ENCODE measurements around the gene NEIL3. TPM values are rescaled to one million over a fixed set of nuclear protein-coding genes. Genes with fewer than 3 reads are reported as not detected.

Gene NEIL3
- total RNA-seq, 2 donors from 2014 or later, result 26.4 to 29.2 TPM

DNA sequence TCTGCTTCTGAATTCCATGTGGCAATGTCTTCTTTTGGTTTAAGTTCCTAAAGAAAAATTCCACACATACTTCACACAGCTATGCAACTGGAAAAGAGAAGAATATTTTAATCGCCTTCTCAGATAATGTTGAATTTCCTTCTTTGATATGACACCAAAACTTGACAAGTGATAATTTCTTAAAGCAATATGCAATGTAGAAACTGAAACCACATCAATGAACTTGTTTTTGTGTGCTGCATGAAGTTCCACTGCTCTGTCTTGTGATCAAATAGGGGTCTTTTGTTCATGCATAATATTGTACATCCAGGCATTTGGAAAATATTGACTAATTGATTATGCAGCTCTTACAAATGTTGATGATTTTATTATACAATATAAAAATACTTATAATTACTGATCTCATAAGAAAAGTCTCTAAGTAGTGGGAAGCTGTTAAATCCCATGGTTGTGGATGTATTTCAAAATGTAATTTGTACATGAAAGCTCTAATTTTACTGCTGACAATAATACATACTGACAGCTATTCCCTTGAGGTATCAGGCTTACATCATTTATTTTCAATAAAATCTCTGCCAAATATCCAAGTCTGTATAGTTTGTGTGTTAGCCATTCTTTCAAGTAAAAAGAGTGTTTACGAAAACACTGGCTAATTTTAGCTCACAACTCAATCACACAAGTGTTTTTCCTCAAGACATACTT, 76.1 kb downstream of the NEIL3 start:
- Mint-ChIP-seq H3K36me3 (ENCODE audit: insufficient read depth in 2 of 2) (no peaks in the 10 kb centered on the region), H3K27ac (peak overlapping the region; percentile 16), H3K27me3 (ENCODE audit: low read depth) (no peaks in the 10 kb centered on the region), H3K9me3 (no peaks in the 10 kb centered on the region), H3K4me1 (ENCODE audit: low read depth) (peaks cover 15% of the 10 kb centered on the region), H3K4me3 (no peak overlapping the region)
- no peak for DNase-seq
- no peak for ATAC-seq (replicated peaks in 1 of 2)

DNA sequence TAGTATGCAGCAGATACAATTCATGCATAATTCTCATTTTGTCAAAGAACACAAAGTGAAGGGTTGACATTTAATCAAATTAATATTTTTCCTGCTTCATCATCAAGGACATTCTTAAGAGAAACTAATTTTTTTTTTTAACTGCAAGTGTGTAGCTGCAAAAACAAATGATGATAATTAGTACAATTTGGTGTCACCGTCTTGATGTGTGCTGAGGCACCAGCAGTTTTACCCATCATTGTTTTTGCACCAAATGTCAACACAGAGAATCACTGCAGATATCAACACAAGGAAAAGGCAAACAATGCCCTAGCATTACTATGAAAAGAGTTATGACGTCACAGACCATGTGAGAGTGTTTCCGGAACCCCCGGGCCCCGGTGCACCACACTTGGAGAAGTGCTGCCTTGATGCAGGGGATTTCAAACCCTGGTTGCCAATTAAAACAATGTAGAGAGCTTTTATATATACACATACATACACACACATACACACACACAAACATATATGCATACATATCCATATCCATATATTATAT, 76.7 kb downstream of the NEIL3 start:
- Mint-ChIP-seq H3K9me3 (no peaks in the 10 kb centered on the region), H3K4me1 (ENCODE audit: low read depth) (peaks cover 16% of the 10 kb centered on the region), H3K4me3 (no peak overlapping the region), H3K36me3 (ENCODE audit: insufficient read depth in 2 of 2) (no peaks in the 10 kb centered on the region), H3K27me3 (ENCODE audit: low read depth) (no peaks in the 10 kb centered on the region), H3K27ac (no peak overlapping the region)
- DNase-seq (no peak), ATAC-seq (replicated peaks in 1 of 2) (no peak)

- Mint-ChIP-seq H3K9me3 (no peaks in the 10 kb centered on the region), H3K4me3 (peak overlapping the region; percentile 12 to 63)
These were observed 81.6 kb downstream of the NEIL3 start for GRCh38 chr4:177391287-177391686.

DNA sequence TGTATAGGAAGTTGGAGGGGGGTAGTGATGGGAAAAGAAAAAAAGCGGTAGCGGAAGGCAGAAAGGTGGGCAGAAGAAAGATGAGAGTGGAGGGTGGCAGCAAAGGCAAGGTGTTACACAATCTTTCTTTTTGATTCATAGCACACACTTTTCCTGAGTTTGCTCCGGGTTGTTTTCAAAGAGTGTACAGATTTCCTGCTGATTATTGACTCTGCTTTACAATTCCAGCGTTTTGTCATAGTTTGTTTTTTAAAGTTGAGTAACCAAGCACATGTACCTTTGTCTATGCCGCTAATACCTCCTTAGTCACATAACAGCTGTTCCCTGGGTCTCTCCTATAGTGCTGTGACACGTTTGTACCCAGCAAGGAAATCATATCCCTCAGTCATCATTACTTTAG, 82.3 kb downstream of the NEIL3 start:
- Mint-ChIP-seq H3K36me3 (ENCODE audit: insufficient read depth in 2 of 2) (no peaks in the 10 kb centered on the region), H3K9me3 (no peaks in the 10 kb centered on the region), H3K27ac (no peak overlapping the region), H3K4me3 (peak overlapping the region; percentile 12 to 63), H3K4me1 (ENCODE audit: low read depth) (peaks cover 33% of the 10 kb centered on the region), H3K27me3 (ENCODE audit: low read depth) (no peaks in the 10 kb centered on the region)
- no peak for DNase-seq
- ATAC-seq (replicated peaks in 1 of 2), result no peak

More at GRCh38 chr4:177391287-177391686, 81.6 kb downstream of the NEIL3 start:
- Mint-ChIP-seq H3K27ac (no peak overlapping the region), H3K27me3 (ENCODE audit: low read depth) (no peaks in the 10 kb centered on the region), H3K36me3 (ENCODE audit: insufficient read depth in 2 of 2) (no peaks in the 10 kb centered on the region), H3K4me1 (ENCODE audit: low read depth) (peaks cover 29% of the 10 kb centered on the region)
- DNase-seq, result no peak
- ATAC-seq (replicated peaks in 1 of 2), result no peak

DNA sequence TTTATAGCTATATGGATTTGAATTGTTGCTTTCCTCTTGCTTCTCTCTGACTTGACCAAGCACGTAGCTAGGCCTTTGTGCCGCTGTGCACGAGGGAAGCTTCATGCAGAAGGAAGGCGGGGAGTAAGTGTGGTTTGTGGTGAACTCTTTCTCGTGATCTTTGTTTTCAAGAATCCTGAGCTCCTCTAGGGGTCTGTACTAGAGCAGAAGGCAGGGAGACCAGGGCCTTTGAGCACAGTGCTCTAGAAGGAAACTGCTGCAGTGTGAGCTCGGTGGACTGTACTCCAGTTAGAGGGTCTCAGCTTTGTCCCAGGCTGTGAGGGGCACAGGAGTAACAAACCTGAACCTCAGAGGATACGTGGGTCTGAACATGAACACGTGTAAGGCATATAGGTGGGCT, 83.6 kb downstream of the NEIL3 start:
- Mint-ChIP-seq H3K4me1 (ENCODE audit: low read depth) (peaks cover 33% of the 10 kb centered on the region), H3K9me3 (peaks cover 0 to 2% of the 10 kb centered on the region in 2 donors), H3K36me3 (ENCODE audit: insufficient read depth in 2 of 2) (peaks cover 0 to 3% of the 10 kb centered on the region in 2 donors), H3K27me3 (ENCODE audit: low read depth) (no peaks in the 10 kb centered on the region), H3K27ac (no peak overlapping the region), H3K4me3 (peak overlapping the region; percentile 19 to 37)
- peak; percentile 69 to 85 for ATAC-seq (replicated peaks in 1 of 2)
- DNase-seq, result peak; percentile 16 to 37

DNA sequence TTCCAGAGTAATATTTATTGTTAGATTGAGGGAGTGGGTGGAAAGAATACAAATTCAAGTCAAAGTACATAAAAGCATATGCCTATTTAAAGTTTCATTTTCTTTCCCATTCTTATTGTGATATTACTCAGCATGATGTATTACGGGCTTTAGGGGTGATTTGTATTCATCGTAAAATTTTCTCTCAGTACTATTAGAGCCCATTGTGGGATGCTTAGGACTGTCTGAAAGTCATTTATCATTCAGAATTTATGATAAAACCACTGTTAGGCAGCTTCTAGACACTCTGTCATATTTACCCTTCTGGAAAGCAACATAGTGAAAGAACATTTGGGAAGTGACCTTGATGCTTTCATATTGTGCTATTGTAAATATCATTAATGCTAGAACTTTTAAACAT, 86.7 kb downstream of the NEIL3 start:
- no peaks in the 10 kb centered on the region for H3K27me3 Mint-ChIP-seq (ENCODE audit: low read depth)
- peaks cover 47% of the 10 kb centered on the region for H3K4me1 Mint-ChIP-seq (ENCODE audit: low read depth)
- ATAC-seq (replicated peaks in 1 of 2) (no peak), DNase-seq (no peak)
- peaks cover 0 to 3% of the 10 kb centered on the region in 2 donors for H3K36me3 Mint-ChIP-seq (ENCODE audit: insufficient read depth in 2 of 2)
- no peak overlapping the region for H3K4me3 Mint-ChIP-seq
- H3K9me3 Mint-ChIP-seq, result peaks cover 2% of the 10 kb centered on the region in 2 donors
- H3K27ac Mint-ChIP-seq, result no peak overlapping the region

DNA sequence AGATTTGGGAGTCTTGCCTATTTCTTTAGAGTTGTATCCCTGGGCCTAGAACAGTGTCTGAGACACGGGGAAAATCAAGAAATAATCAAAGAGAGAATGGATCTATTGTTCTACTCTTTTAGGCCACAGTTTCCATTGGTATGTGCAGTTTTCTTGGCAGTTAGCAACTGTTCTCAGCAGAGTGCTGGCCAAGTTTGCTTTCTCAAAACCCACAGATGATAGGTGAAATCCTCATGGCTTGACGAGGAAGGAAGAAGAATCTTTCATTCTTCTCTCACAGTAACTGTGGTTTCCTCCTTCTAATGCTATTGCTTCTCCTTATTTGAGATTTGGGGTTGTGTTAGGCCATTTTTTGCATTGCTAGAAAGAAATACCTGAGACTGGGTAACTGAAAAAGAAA, 90.4 kb downstream of the NEIL3 start:
- peaks cover 2% of the 10 kb centered on the region in 2 donors for H3K9me3 Mint-ChIP-seq
- H3K4me3 Mint-ChIP-seq, result peak overlapping the region in 1 of 2 donors; percentile 9
- H3K4me1 Mint-ChIP-seq (ENCODE audit: low read depth), result peaks cover 58% of the 10 kb centered on the region
- no peak for ATAC-seq (replicated peaks in 1 of 2)
- no peaks in the 10 kb centered on the region for H3K27me3 Mint-ChIP-seq (ENCODE audit: low read depth)
- no peak overlapping the region for H3K27ac Mint-ChIP-seq
- peaks cover 0 to 3% of the 10 kb centered on the region in 2 donors for H3K36me3 Mint-ChIP-seq (ENCODE audit: insufficient read depth in 2 of 2)
- DNase-seq, result no peak

DNA sequence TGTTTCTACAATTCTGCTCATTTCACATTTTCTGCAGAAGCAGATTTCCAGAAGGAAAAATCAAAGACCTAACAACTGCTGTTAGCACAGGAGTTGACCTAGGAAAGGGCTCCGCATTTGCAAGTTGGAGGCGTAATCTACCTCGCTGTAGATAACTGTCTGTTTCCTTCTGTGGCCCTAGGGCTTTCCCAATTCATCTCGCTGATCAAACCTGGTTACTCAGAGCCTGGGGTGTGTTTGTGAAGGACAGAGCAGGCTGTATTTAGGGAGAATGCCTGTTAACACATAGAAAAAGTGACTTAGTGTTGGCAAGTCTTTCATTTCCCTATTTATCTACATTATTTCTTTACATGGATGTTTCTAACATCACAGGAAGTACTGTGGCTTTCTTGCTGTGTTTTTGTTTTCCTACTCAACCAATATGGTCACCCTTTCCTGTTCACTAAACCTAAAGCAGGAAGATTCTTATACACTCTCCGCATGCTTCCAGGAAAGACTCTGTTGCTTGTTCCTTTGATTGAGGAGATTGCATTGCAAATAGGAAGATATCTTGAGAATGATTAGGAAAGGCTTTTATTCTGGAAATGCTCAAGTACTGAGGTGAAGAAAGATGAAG, 92.1 kb downstream of the NEIL3 start:
- ATAC-seq (replicated peaks in 1 of 2) (no peak), DNase-seq (no peak)
- H3K27ac Mint-ChIP-seq, result peak overlapping the region; percentile 15
- peaks cover 51% of the 10 kb centered on the region for H3K4me1 Mint-ChIP-seq (ENCODE audit: low read depth)
- H3K9me3 Mint-ChIP-seq, result peaks cover 2% of the 10 kb centered on the region in 2 donors
- peaks cover 0 to 3% of the 10 kb centered on the region in 2 donors for H3K36me3 Mint-ChIP-seq (ENCODE audit: insufficient read depth in 2 of 2)
- H3K4me3 Mint-ChIP-seq, result peak overlapping the region; percentile 23 to 27
- no peaks in the 10 kb centered on the region for H3K27me3 Mint-ChIP-seq (ENCODE audit: low read depth)

DNA sequence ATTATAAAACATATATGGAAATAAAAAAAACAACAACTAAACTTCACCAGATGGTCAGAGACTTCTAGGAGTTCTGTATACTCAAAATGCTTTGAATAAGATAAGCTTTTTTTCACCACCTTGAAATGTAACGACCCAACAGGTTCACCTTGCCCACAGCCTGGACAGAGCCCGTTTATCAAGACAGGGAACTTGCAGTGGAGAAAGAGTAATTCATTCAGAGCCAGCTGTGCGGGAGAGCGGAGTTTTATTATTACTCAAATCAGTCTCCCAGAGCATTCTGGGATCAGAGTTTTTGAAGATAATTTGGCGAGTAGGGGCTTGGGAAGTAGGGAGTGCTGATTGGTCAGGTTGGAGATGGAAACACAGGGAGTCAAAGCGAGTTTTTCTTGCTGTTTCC, 94.1 kb downstream of the NEIL3 start:
- H3K36me3 Mint-ChIP-seq (ENCODE audit: insufficient read depth in 2 of 2), result no peaks in the 10 kb centered on the region
- H3K4me1 Mint-ChIP-seq (ENCODE audit: low read depth), result peaks cover 49% of the 10 kb centered on the region
- no peak overlapping the region for H3K27ac Mint-ChIP-seq
- no peak for ATAC-seq (replicated peaks in 1 of 2)
- H3K27me3 Mint-ChIP-seq (ENCODE audit: low read depth), result no peaks in the 10 kb centered on the region
- peaks cover 0 to 5% of the 10 kb centered on the region in 2 donors for H3K9me3 Mint-ChIP-seq
- DNase-seq, result no peak
- no peak overlapping the region for H3K4me3 Mint-ChIP-seq

GRCh38 chr4:177404342-177404741, 94.7 kb downstream of the NEIL3 start:
- Mint-ChIP-seq H3K36me3 (ENCODE audit: insufficient read depth in 2 of 2) (no peaks in the 10 kb centered on the region), H3K27me3 (ENCODE audit: low read depth) (no peaks in the 10 kb centered on the region), H3K4me3 (no peak overlapping the region), H3K9me3 (peaks cover 0 to 6% of the 10 kb centered on the region in 2 donors), H3K4me1 (ENCODE audit: low read depth) (peaks cover 49% of the 10 kb centered on the region), H3K27ac (no peak overlapping the region)
- ATAC-seq (replicated peaks in 1 of 2) (no peak), DNase-seq (no peak)

DNA sequence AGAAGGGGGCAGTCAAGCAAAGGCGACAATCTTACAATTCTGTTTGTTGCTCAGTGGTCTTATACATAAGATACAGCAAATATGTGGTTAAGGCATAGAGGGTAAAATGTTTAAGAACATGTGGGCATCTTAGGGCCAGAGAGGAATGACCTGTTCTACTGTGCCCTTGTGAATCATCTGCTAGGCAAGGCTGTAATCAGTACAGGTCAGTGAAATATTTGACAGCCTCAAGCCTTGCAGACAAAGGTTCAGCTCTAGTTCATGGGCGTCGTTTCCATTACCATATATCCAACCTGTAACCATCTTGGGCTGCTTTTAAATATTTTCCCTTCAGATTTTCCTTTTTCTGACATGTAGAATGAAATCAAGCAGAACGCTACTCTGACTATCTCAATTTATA, 95.3 kb downstream of the NEIL3 start:
- Mint-ChIP-seq H3K4me3 (no peak overlapping the region), H3K36me3 (ENCODE audit: insufficient read depth in 2 of 2) (no peaks in the 10 kb centered on the region), H3K27ac (no peak overlapping the region), H3K9me3 (peaks cover 0 to 8% of the 10 kb centered on the region in 2 donors), H3K27me3 (ENCODE audit: low read depth) (no peaks in the 10 kb centered on the region), H3K4me1 (ENCODE audit: low read depth) (peaks cover 47% of the 10 kb centered on the region)
- ATAC-seq (replicated peaks in 1 of 2) (no peak), DNase-seq (no peak)

GRCh38 chr4:177405508-177405907, 95.8 kb downstream of the NEIL3 start:
- Mint-ChIP-seq H3K36me3 (ENCODE audit: insufficient read depth in 2 of 2) (no peaks in the 10 kb centered on the region), H3K4me3 (no peak overlapping the region), H3K27me3 (ENCODE audit: low read depth) (no peaks in the 10 kb centered on the region), H3K4me1 (ENCODE audit: low read depth) (peaks cover 44% of the 10 kb centered on the region), H3K27ac (no peak overlapping the region), H3K9me3 (peaks cover 0 to 6% of the 10 kb centered on the region in 2 donors)
- DNase-seq (no peak), ATAC-seq (replicated peaks in 1 of 2) (no peak)

DNA sequence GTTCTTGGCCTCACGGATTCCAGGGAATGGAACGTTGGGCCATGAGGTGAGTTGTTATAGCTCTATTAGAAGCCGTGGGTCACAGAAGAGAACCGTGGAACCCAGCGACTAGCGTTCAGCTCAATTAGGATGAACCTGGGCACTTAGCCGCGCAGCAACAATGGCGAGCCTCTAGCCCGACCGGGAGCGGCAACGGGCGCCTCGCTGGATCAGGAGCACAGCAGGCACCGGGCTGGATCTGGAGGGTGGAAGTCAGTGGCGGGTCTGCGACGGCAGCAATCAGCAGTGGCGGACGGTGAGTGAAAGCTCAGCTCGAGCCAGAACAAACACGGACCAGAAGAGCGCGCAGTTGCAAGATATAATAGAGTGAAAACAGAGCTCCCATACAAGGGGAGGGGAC, 98.3 kb downstream of the NEIL3 start:
- Mint-ChIP-seq H3K4me1 (ENCODE audit: low read depth) (peaks cover 23% of the 10 kb centered on the region), H3K36me3 (ENCODE audit: insufficient read depth in 2 of 2) (no peaks in the 10 kb centered on the region), H3K27ac (no peak overlapping the region), H3K4me3 (no peak overlapping the region), H3K9me3 (peaks cover 0 to 6% of the 10 kb centered on the region in 2 donors), H3K27me3 (ENCODE audit: low read depth) (no peaks in the 10 kb centered on the region)
- ATAC-seq (replicated peaks in 1 of 2) (no peak), DNase-seq (no peak)
